ENCODE results near the gene PORCN. TPM values are rescaled to one million over a fixed set of nuclear protein-coding genes. Genes with fewer than 3 reads are reported as not detected.
A peak's percentile ranks its signal among the peaks of the same experiment; 100 is the strongest.

PORCN gene
- total and polyA plus RNA-seq, 2 of the 13 experiments (the other 11 are each of a cell fraction or from before 2014, with no cell fraction given), result 3.9 to 5.8 TPM

DNA sequence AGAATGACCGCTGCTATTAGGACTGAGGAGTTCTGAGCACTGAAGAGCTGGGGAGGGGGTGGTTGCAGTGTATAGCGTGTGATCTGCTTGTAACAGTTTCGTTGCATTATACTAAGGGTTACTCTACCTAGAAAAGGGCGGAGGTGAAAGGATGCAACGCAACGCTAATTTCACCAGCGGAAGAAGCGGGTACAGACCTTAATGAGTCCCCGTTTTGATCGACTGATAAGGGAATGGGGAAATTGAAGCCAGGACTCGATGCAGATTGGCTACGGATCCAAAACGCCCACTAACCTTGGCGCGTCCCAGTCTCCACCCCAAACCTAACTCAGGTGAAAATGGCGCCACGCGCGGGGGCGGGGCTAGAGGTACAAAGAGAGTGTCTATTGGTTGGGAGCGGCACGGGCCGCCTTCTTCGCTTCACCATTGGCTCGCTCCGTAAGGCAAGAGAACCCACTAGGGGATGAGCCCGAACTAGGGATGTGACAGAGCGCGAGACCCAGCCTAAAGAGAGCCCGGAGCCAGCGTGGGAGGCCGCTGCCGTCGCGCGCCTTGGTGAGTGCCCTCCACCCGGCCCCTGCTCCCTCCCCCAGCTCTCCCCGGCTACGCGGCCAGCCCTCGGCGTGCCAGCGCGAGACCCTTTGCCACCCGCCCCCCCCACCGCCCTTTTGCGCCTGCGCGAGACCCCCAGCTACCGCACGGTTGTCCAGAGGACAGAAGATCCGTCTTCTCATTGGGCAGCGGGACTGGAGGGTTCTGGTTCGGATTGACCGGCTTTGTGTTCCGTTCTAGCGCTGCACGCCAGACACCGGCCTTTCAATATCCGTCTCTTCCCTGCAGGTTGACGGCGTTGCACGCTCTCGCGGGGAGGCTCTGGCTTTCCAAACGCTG lies 12.8 kb downstream of the PORCN start, which contains the start of gene EBP (continued):
- no peak for TF ChIP-seq LRRFIP1 (CRISPR knock-in tag; conservative IDR thresholded peaks at IDR 0.05)
- TF ChIP-seq TIGD3 (CRISPR knock-in tag; IDR thresholded peaks at IDR 0.05; ENCODE audit: borderline replicate concordance), result no peak
- TF ChIP-seq, protein P1, sequence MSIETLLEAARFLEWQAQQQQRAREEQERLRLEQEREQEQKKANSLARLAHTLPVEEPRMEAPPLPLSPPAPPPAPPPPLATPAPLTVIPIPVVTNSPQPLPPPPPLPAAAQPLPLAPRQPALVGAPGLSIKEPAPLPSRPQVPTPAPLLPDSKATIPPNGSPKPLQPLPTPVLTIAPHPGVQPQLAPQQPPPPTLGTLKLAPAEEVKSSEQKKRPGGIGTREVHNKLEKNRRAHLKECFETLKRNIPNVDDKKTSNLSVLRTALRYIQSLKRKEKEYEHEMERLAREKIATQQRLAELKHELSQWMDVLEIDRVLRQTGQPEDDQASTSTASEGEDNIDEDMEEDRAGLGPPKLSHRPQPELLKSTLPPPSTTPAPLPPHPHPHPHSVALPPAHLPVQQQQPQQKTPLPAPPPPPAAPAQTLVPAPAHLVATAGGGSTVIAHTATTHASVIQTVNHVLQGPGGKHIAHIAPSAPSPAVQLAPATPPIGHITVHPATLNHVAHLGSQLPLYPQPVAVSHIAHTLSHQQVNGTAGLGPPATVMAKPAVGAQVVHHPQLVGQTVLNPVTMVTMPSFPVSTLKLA (IDR thresholded peaks at IDR 0.05), result no peak
- no peak for TF ChIP-seq MED1 (CRISPR knock-in tag; IDR thresholded peaks at IDR 0.05)
- peak; percentile 33; the same call in 1 of the 2 replicates for TF ChIP-seq SAP130 (CRISPR knock-in tag; IDR thresholded peaks at IDR 0.05; ENCODE audit: low read depth)
- no peak for TF ChIP-seq ARHGAP35 (CRISPR knock-in tag; IDR thresholded peaks at IDR 0.05; ENCODE audit: borderline replicate concordance)
- TF ChIP-seq ZSCAN31 (CRISPR knock-in tag; IDR thresholded peaks at IDR 0.05; ENCODE audit: low read depth), result no peak
- no peak for TF ChIP-seq ZNF263 (CRISPR knock-in tag; IDR thresholded peaks at IDR 0.05)
- TF ChIP-seq ZNF788 (CRISPR knock-in tag; IDR thresholded peaks at IDR 0.05; ENCODE audit: borderline replicate concordance), result no peak
- TF ChIP-seq PBX2 (CRISPR knock-in tag; IDR thresholded peaks at IDR 0.05), result no peak
- no peak for TF ChIP-seq HNF4G (IDR thresholded peaks at IDR 0.05; ENCODE audit: borderline replicate concordance, low read depth, low read length)
- TF ChIP-seq HNF4G (CRISPR knock-in tag; IDR thresholded peaks at IDR 0.05; ENCODE audit: borderline replicate concordance, low read depth), result no peak
- TF ChIP-seq NFATC3 (CRISPR knock-in tag; IDR thresholded peaks at IDR 0.05), result no peak
- TF ChIP-seq GMEB1 (CRISPR knock-in tag; IDR thresholded peaks at IDR 0.05; ENCODE audit: borderline replicate concordance), result peak; percentile 37; the same call in 1 of the 2 replicates
- no peak for TF ChIP-seq KLF9 (CRISPR knock-in tag; IDR thresholded peaks at IDR 0.05; ENCODE audit: low read depth)
- no peak for TF ChIP-seq ETV5 (CRISPR knock-in tag; IDR thresholded peaks at IDR 0.05; ENCODE audit: borderline replicate concordance)
- peak; percentile 65 for TF ChIP-seq POLR2G (IDR thresholded peaks at IDR 0.05; ENCODE audit: low read depth, low read length)
- TF ChIP-seq ZNF704 (CRISPR knock-in tag; IDR thresholded peaks at IDR 0.05; ENCODE audit: borderline replicate concordance), result no peak
- TF ChIP-seq ZNF674 (CRISPR knock-in tag; IDR thresholded peaks at IDR 0.05; ENCODE audit: low read depth), result no peak

Measured in HepG2 (cell line).